HEK293 (cell line): ENCODE results near the gene CEP112.
"Not testable (repeated sequence)": the region's sequence is repeated elsewhere in the genome, so short reads cannot be mapped to it uniquely, and the experiment has no call there.

Experiments used
- CTCF ChIA-PET: fragments of 350-600 bp; formaldehyde crosslinking; extraction: SDS; loops from one replicate; lab custom pipeline; 2021; ENCODE audit warnings: antibody characterized with exemption; lab: Yijun Ruan, JAX
- POLR2A ChIA-PET: fragments of 300-600 bp; formaldehyde crosslinking; extraction: SDS; loops from one replicate; lab custom pipeline; 2020; ENCODE audit warnings: antibody characterized with exemption, inconsistent platforms; lab: Yijun Ruan, JAX
- H3K27ac ChIP-seq: fragments of 200-500 bp; sonication (Bioruptor generic); 2 replicates; pipeline ENCODE4 v1.5.1; 2014; ENCODE audit warnings: low read depth, low read length, control low read depth, inconsistent platforms; ENCODE audit errors: extremely low read depth
- H3K36me3 ChIP-seq, 2 experiments: fragments of 200-500 bp in 1 of 2; sonication (Bioruptor generic) in 1 of 2; 1 replicate in 1 of 2; 2 replicates in 1 of 2; pipeline ENCODE4 v1.5.1; 2014 to 2017; ENCODE audit warnings: inconsistent platforms in 2 of 2, low read length in 2 of 2; ENCODE audit not compliant: control insufficient read depth in 2 of 2, insufficient read depth in 1 of 2
- H3K4me1 ChIP-seq: fragments of 200-500 bp; sonication (Bioruptor generic); 2 replicates; pipeline ENCODE4 v1.5.1; 2014; ENCODE audit warnings: mild to moderate bottlenecking, low read length, inconsistent platforms; ENCODE audit not compliant: control insufficient read depth, insufficient read depth
- H3K4me3 ChIP-seq: 2 replicates; pipeline ENCODE4 v1.5.1; 2011; ENCODE audit warnings: low read depth, mild to moderate bottlenecking, control low read depth, low read length, moderate library complexity
- H3K9me3 ChIP-seq: fragments of 200-500 bp; sonication (Bioruptor generic); 2 replicates; pipeline ENCODE4 v1.5.1; 2014; ENCODE audit warnings: low read depth, low read length, inconsistent platforms; ENCODE audit not compliant: control insufficient read depth, insufficient read depth
- AEBP2 ChIP-seq: fragments of 450-650 bp; formaldehyde crosslinking; IDR thresholded peaks from 2 replicates; pipeline ENCODE4 v1.5.1; 2016; ENCODE audit warnings: missing biosample characterization, missing genetic modification characterization, borderline replicate concordance
- BCL11A ChIP-seq: fragments of 450-650 bp; formaldehyde crosslinking; IDR thresholded peaks from 2 replicates; pipeline ENCODE4 v1.5.1; 2016; ENCODE audit warnings: low read depth, missing biosample characterization, missing genetic modification characterization
- IKZF3 ChIP-seq: fragments of 450-650 bp; IDR thresholded peaks from 2 replicates; pipeline ENCODE4 v1.5.0; 2018; ENCODE audit warnings: missing biosample characterization, mild to moderate bottlenecking, missing genetic modification characterization, moderate library complexity
- KLF1 ChIP-seq: fragments of 450-650 bp; formaldehyde crosslinking; IDR thresholded peaks from 2 replicates; pipeline ENCODE4 v1.5.1; 2016; ENCODE audit warnings: missing biosample characterization, missing genetic modification characterization
- KLF16 ChIP-seq: fragments of 450-650 bp; formaldehyde crosslinking; IDR thresholded peaks from 2 replicates; pipeline ENCODE4 v1.5.1; 2017; ENCODE audit warnings: missing biosample characterization, missing genetic modification characterization
- KLF8 ChIP-seq: fragments of 450-650 bp; formaldehyde crosslinking; IDR thresholded peaks from 2 replicates; pipeline ENCODE4 v1.5.1; 2016; ENCODE audit warnings: missing biosample characterization, missing genetic modification characterization
- REPIN1 ChIP-seq: fragments of 450-650 bp; formaldehyde crosslinking; IDR thresholded peaks from 2 replicates; pipeline ENCODE4 v1.5.1; 2017; ENCODE audit warnings: missing biosample characterization, missing genetic modification characterization, low read depth
- SETDB1 ChIP-seq: IDR thresholded peaks from one replicate; pipeline ENCODE4 v1.6.1; 2017; ENCODE audit warnings: mild to moderate bottlenecking, low read length, moderate library complexity, mixed read lengths; ENCODE audit not compliant: insufficient read length
- SP2 ChIP-seq: fragments of 450-650 bp; formaldehyde crosslinking; IDR thresholded peaks from 2 replicates; pipeline ENCODE4 v1.5.1; 2016; ENCODE audit warnings: missing biosample characterization, missing genetic modification characterization
- ZFHX2 ChIP-seq: fragments of 450-650 bp; formaldehyde crosslinking; conservative IDR thresholded peaks from 2 replicates; pipeline ENCODE4 v1.5.1; 2016; ENCODE audit warnings: missing biosample characterization, missing genetic modification characterization
- ZFP37 ChIP-seq: fragments of 450-650 bp; formaldehyde crosslinking; IDR thresholded peaks from 2 replicates; pipeline ENCODE4 v1.5.1; 2016; ENCODE audit warnings: missing biosample characterization, missing genetic modification characterization
- ZFP41 ChIP-seq: fragments of 450-650 bp; formaldehyde crosslinking; IDR thresholded peaks from 2 replicates; pipeline ENCODE4 v1.5.1; 2016; ENCODE audit warnings: missing biosample characterization, missing genetic modification characterization, borderline replicate concordance
- ZFP69B ChIP-seq: fragments of 450-650 bp; formaldehyde crosslinking; IDR thresholded peaks from 2 replicates; pipeline ENCODE4 v1.5.1; 2016; ENCODE audit warnings: missing biosample characterization, missing genetic modification characterization
- ZNF121 ChIP-seq: fragments of 450-650 bp; formaldehyde crosslinking; IDR thresholded peaks from 2 replicates; pipeline ENCODE4 v1.5.1; 2016; ENCODE audit warnings: missing biosample characterization, missing genetic modification characterization
- ZNF146 ChIP-seq: fragments of 450-650 bp; formaldehyde crosslinking; IDR thresholded peaks from 2 replicates; pipeline ENCODE4 v1.5.1; 2016; ENCODE audit warnings: missing biosample characterization, missing genetic modification characterization
- ZNF175 ChIP-seq: fragments of 450-650 bp; formaldehyde crosslinking; IDR thresholded peaks from 2 replicates; pipeline ENCODE4 v1.5.1; 2016; ENCODE audit warnings: missing biosample characterization, missing genetic modification characterization
- ZNF214 ChIP-seq: fragments of 450-650 bp; formaldehyde crosslinking; IDR thresholded peaks from 2 replicates; pipeline ENCODE4 v1.5.1; 2017; ENCODE audit warnings: missing biosample characterization, mild to moderate bottlenecking, missing genetic modification characterization, borderline replicate concordance
- ZNF266 ChIP-seq: fragments of 450-650 bp; formaldehyde crosslinking; IDR thresholded peaks from 2 replicates; pipeline ENCODE4 v1.5.1; 2016; ENCODE audit warnings: missing biosample characterization, missing genetic modification characterization, low read depth
- ZNF280D ChIP-seq: fragments of 450-650 bp; formaldehyde crosslinking; IDR thresholded peaks from 2 replicates; pipeline ENCODE4 v1.5.1; 2016; ENCODE audit warnings: missing biosample characterization, missing genetic modification characterization
- ZNF350 ChIP-seq: fragments of 450-650 bp; formaldehyde crosslinking; IDR thresholded peaks from 2 replicates; pipeline ENCODE4 v1.5.0; 2017; ENCODE audit warnings: missing biosample characterization, mild to moderate bottlenecking, missing genetic modification characterization
- ZNF416 ChIP-seq: fragments of 450-650 bp; formaldehyde crosslinking; IDR thresholded peaks from 2 replicates; pipeline ENCODE4 v1.5.1; 2016; ENCODE audit warnings: missing biosample characterization, missing genetic modification characterization
- ZNF513 ChIP-seq: fragments of 450-650 bp; IDR thresholded peaks from 2 replicates; pipeline ENCODE4 v1.5.1; 2018; ENCODE audit warnings: missing biosample characterization, missing genetic modification characterization
- ZNF830 ChIP-seq: fragments of 450-650 bp; IDR thresholded peaks from 2 replicates; pipeline ENCODE4 v1.5.0; 2018; ENCODE audit warnings: missing biosample characterization, missing genetic modification characterization, low read depth, mild to moderate bottlenecking, moderate library complexity
- ZSCAN30 ChIP-seq: fragments of 450-650 bp; IDR thresholded peaks from 2 replicates; pipeline ENCODE4 v1.5.1; 2018; ENCODE audit warnings: missing biosample characterization, mild to moderate bottlenecking, missing genetic modification characterization, moderate library complexity

CEP112 gene

GRCh38 chr17:65782104-65782706 is 409.7 kb downstream of the CEP112 start:
- H3K27ac ChIP-seq, CTCF ChIA-PET, H3K4me3 ChIP-seq, POLR2A ChIA-PET, H3K36me3 ChIP-seq, H3K9me3 ChIP-seq, H3K4me1 ChIP-seq: not testable (repeated sequence)
- TF ChIP-seq ZNF146 (tag by site-specific recombination) (0 out of 2 replicates have a peak, but pooled peaks have one; percentile 27), ZNF280D (tag by site-specific recombination) (0 out of 2 replicates have a peak, but pooled peaks have one; percentile 34)

- Histone ChIP-seq H3K4me1 (no peaks in the 10 kb centered on the region), H3K9me3 (no peaks in the 10 kb centered on the region), H3K36me3 (no peaks in the 10 kb centered on the region), H3K4me3 (no peak overlapping the region), H3K27ac (no peak overlapping the region)
- TF ChIP-seq AEBP2 = no peak
- CTCF ChIA-PET = no interaction called here
- POLR2A ChIA-PET = no interaction called here
Observed at GRCh38 chr17:65780111-65780510, 411.8 kb downstream of the CEP112 start.

- TF ChIP-seq ZNF121 (tag by site-specific recombination) = no peak
- TF ChIP-seq REPIN1 (tag by site-specific recombination) = no peak
- no peak for TF ChIP-seq ZNF175 (tag by site-specific recombination)
- no peak for TF ChIP-seq KLF1 (tag by site-specific recombination)
- TF ChIP-seq ZFP37 (tag by site-specific recombination) = no peak
- TF ChIP-seq ZNF416 (tag by site-specific recombination) = no peak
- TF ChIP-seq ZNF266 (tag by site-specific recombination) = no peak
- TF ChIP-seq KLF8 (tag by site-specific recombination) = no peak
- no peak for TF ChIP-seq SETDB1
- TF ChIP-seq ZFHX2 = no peak
- TF ChIP-seq, all 188 proteins: peak for 0
- ChIA-PET POLR2A (no interaction called here), CTCF (interaction anchor here (1.2 kb wide), 1 partner anchor 20 kb away, joined by 3 read pairs; no protein-coding TSS in a partner anchor)
- H3K4me3 ChIP-seq = no peak overlapping the region
- H3K9me3 ChIP-seq = no peaks in the 10 kb centered on the region
- no peaks in the 10 kb centered on the region for H3K4me1 ChIP-seq
- H3K27ac ChIP-seq = no peak overlapping the region
- no peaks in the 10 kb centered on the region for H3K36me3 ChIP-seq
Observed at GRCh38 chr17:65776890-65777289, 415.0 kb downstream of the CEP112 start.

- no peak overlapping the region for H3K4me3 ChIP-seq
- no peak overlapping the region for H3K27ac ChIP-seq
- no peaks in the 10 kb centered on the region for H3K36me3 ChIP-seq
- no peaks in the 10 kb centered on the region for H3K4me1 ChIP-seq
- POLR2A ChIA-PET = interaction anchor here (0.5 kb wide), 1 partner anchor 212 kb away, joined by 3 read pairs; no protein-coding TSS in a partner anchor
- H3K9me3 ChIP-seq = no peaks in the 10 kb centered on the region
- CTCF ChIA-PET = no interaction called here
- no peak for TF ChIP-seq ZSCAN30 (tag by site-specific recombination)
- TF ChIP-seq IKZF3 (tag by site-specific recombination) = no peak
- TF ChIP-seq ZFP69B = no peak
- no peak for TF ChIP-seq ZNF214 (tag by site-specific recombination)
- no peak for TF ChIP-seq BCL11A
- TF ChIP-seq KLF16 (tag by site-specific recombination) = no peak
- no peak for TF ChIP-seq ZFP41
- TF ChIP-seq SP2 (tag by site-specific recombination) = no peak
- no peak for TF ChIP-seq ZNF350
- TF ChIP-seq ZNF830 (tag by site-specific recombination) = no peak
- TF ChIP-seq ZNF513 (tag by site-specific recombination) = no peak
Observed at GRCh38 chr17:65774787-65775186, 417.1 kb downstream of the CEP112 start.
